HepG2 (cell line): ENCODE measurements around the gene PRSS36. TPM values are rescaled to one million over a fixed set of nuclear protein-coding genes. Genes with fewer than 3 reads are reported as not detected.

ENCODE experiments used
- EP300 ChIP-seq, 3 experiments: sonication (generic) in 1 of 3; formaldehyde crosslinking in 1 of 3; IDR thresholded peaks; 2 replicates each; pipeline versions ENCODE4 v1.5.1 to v1.6.1; 2011 to 2020; ENCODE audit warnings: low read depth in 2 of 3, low read length in 2 of 3, borderline replicate concordance in 1 of 3, improper control_type of control experiment in 1 of 3, mild to moderate bottlenecking in 1 of 3, missing genetic modification reagents in 1 of 3, moderate library complexity in 1 of 3
- PLRG1 ChIP-seq: fragments of 450-650 bp; conservative IDR thresholded peaks from 2 replicates; pipeline ENCODE4 v1.6.1; 2016
- SP140L ChIP-seq: sonication (generic); formaldehyde crosslinking; IDR thresholded peaks from 2 replicates; pipeline ENCODE4 v1.4.0; 2020; ENCODE audit warnings: missing genetic modification reagents, borderline replicate concordance
- TOPORS ChIP-seq: sonication (generic); formaldehyde crosslinking; IDR thresholded peaks from 2 replicates; pipeline ENCODE4 v1.8.0; 2023; ENCODE audit warnings: mild to moderate bottlenecking, missing genetic modification reagents
- TSC22D2 ChIP-seq: sonication (generic); formaldehyde crosslinking; IDR thresholded peaks from 2 replicates; pipeline ENCODE4 v1.5.1; 2020; ENCODE audit warnings: missing genetic modification reagents, mild to moderate bottlenecking, borderline replicate concordance
- polyA plus RNA-seq, 8 experiments: library from polyadenylated mRNA; depleted of rRNA in 3 of 8; stranded (reverse) in 7 of 8; unstranded in 1 of 8; fragments of >200 nt; fragmentation: Illumina TruSeq in 4 of 8; extraction: Trizol in 4 of 8; gene quantifications; 2 replicates each; pipeline versions ENCODE4 v1.2.1 to v1.2.3, GENCODE V29; 2011 to 2016; ENCODE audit warnings: low read depth in 4 of 8, missing spikeins in 1 of 8, mixed read lengths in 1 of 8; ENCODE audit not compliant: insufficient read depth in 1 of 8
- total RNA-seq, 5 experiments: library from RNA; depleted of rRNA; stranded (reverse); fragments of >200 nt; fragmentation: Illumina TruSeq; extraction: Trizol; gene quantifications; 2 replicates each; pipeline ENCODE4 v1.2.3, GENCODE V29; 2016; ENCODE audit warnings: low read depth in 1 of 5
- TF ChIP-seq, protein P1 (sequence below): sonication (generic); formaldehyde crosslinking; IDR thresholded peaks from 2 replicates; pipeline ENCODE4 v1.4.0; 2020; ENCODE audit warnings: missing genetic modification reagents, mild to moderate bottlenecking, borderline replicate concordance
- TF ChIP-seq, protein P2 (sequence below): sonication (generic); formaldehyde crosslinking; IDR thresholded peaks from 2 replicates; pipeline ENCODE4 v1.4.0; 2020; ENCODE audit warnings: missing genetic modification reagents
- TF ChIP-seq, protein P3 (sequence below): sonication (generic); formaldehyde crosslinking; IDR thresholded peaks from 2 replicates; pipeline ENCODE4 v1.4.0; 2020; ENCODE audit warnings: mild to moderate bottlenecking, missing genetic modification reagents
- TF ChIP-seq, protein P4 (sequence below): fragments of 450-650 bp; IDR thresholded peaks from 2 replicates; pipeline ENCODE4 v1.6.1; 2016
- TF ChIP-seq, protein P5 (sequence below): sonication (generic); formaldehyde crosslinking; IDR thresholded peaks from 2 replicates; pipeline ENCODE4 v1.4.0; 2020; ENCODE audit warnings: missing genetic modification reagents, borderline replicate concordance
- TF ChIP-seq, protein P6 (sequence below): sonication (generic); formaldehyde crosslinking; IDR thresholded peaks from 2 replicates; pipeline ENCODE4 v1.5.1; 2020; ENCODE audit warnings: mild to moderate bottlenecking, missing genetic modification reagents, moderate library complexity

The PRSS36 gene
- total and polyA plus RNA-seq, 2 of the 13 experiments (the other 11 are each of a cell fraction or from before 2014, with no cell fraction given) = 1.5 to 2.1 TPM

DNA sequence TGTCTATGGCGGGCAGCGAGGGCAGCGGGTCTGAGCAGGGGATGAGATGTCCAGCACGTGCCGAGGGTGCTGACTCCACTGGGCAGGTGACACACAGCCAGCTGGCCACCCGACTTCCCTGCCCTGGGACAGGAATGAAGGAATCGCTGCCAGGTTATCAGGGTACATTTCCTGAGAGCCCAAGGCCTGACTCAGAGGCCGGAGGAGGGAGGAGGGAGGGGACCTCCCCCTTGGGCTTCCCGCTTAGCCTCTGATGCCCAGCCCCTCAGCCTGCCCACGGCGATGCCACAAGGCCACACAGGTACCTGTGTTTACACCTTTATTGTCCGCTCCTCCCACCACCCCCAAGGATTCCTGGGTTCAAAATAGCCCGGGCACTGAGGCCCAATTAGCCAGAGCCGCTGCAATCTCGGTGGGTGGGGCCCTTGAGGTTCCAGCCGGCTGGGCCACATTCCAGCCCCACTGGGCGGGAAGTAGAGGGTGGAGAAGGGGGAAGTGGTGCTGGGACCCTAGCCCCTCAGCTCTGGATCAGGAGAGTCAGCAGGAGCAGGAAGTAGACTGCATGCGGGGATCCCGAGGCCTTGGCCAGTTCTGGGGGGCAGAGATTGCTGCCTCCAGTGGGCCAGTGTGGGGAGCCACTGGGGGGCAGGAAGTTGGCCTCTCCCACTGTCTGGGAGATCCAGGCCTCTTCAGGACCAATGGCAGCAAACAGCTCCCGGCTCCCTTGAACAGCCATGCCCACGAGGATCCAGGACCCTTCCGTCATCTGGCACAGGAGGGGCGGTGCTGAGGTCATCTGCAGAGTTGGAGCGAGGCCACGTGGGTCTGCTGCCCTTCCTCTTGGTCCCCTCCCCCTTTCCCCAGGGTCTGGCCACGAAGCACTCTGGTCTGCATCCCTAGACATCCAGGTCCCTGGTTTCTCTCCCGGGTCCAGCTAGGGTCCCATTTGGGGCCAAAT lies 11.0 kb downstream of the PRSS36 start (continued):
- TF ChIP-seq, protein P1, sequence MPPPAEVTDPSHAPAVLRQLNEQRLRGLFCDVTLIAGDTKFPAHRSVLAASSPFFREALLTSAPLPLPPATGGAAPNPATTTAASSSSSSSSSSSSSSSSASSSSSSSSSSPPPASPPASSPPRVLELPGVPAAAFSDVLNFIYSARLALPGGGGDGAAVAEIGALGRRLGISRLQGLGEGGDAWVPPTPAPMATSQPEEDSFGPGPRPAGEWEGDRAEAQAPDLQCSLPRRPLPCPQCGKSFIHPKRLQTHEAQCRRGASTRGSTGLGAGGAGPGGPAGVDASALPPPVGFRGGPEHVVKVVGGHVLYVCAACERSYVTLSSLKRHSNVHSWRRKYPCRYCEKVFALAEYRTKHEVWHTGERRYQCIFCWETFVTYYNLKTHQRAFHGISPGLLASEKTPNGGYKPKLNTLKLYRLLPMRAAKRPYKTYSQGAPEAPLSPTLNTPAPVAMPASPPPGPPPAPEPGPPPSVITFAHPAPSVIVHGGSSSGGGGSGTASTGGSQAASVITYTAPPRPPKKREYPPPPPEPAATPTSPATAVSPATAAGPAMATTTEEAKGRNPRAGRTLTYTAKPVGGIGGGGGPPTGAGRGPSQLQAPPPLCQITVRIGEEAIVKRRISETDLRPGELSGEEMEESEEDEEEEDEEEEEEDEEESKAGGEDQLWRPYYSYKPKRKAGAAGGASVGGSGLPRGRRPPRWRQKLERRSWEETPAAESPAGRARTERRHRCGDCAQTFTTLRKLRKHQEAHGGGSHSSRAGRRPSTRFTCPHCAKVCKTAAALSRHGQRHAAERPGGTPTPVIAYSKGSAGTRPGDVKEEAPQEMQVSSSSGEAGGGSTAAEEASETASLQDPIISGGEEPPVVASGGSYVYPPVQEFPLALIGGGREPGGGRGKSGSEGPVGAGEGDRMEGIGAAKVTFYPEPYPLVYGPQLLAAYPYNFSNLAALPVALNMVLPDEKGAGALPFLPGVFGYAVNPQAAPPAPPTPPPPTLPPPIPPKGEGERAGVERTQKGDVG = peak; percentile 74; the same call in 1 of the 2 replicates
- TF ChIP-seq, protein P2, sequence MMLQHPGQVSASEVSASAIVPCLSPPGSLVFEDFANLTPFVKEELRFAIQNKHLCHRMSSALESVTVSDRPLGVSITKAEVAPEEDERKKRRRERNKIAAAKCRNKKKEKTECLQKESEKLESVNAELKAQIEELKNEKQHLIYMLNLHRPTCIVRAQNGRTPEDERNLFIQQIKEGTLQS (CRISPR knock-in tag) = 0 out of 2 replicates have a peak, but pooled peaks have one; percentile 20
- no peak for TF ChIP-seq EP300 (IDR thresholded peaks at IDR 0.05; ENCODE audit: low read depth in 2 of 2, low read length in 2 of 2)
- no peak; the same call in 1 of the 2 replicates for TF ChIP-seq EP300 (CRISPR knock-in tag; IDR thresholded peaks at IDR 0.05; ENCODE audit: borderline replicate concordance)
- no peak for TF ChIP-seq PLRG1
- TF ChIP-seq, protein P3, sequence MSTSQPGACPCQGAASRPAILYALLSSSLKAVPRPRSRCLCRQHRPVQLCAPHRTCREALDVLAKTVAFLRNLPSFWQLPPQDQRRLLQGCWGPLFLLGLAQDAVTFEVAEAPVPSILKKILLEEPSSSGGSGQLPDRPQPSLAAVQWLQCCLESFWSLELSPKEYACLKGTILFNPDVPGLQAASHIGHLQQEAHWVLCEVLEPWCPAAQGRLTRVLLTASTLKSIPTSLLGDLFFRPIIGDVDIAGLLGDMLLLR (CRISPR knock-in tag) = no peak
- TF ChIP-seq, protein P4, sequence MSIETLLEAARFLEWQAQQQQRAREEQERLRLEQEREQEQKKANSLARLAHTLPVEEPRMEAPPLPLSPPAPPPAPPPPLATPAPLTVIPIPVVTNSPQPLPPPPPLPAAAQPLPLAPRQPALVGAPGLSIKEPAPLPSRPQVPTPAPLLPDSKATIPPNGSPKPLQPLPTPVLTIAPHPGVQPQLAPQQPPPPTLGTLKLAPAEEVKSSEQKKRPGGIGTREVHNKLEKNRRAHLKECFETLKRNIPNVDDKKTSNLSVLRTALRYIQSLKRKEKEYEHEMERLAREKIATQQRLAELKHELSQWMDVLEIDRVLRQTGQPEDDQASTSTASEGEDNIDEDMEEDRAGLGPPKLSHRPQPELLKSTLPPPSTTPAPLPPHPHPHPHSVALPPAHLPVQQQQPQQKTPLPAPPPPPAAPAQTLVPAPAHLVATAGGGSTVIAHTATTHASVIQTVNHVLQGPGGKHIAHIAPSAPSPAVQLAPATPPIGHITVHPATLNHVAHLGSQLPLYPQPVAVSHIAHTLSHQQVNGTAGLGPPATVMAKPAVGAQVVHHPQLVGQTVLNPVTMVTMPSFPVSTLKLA = peak; percentile 39; the same call in 1 of the 2 replicates
- no peak for TF ChIP-seq TSC22D2 (CRISPR knock-in tag)
- no peak for TF ChIP-seq SP140L (CRISPR knock-in tag)
- TF ChIP-seq, protein P5, sequence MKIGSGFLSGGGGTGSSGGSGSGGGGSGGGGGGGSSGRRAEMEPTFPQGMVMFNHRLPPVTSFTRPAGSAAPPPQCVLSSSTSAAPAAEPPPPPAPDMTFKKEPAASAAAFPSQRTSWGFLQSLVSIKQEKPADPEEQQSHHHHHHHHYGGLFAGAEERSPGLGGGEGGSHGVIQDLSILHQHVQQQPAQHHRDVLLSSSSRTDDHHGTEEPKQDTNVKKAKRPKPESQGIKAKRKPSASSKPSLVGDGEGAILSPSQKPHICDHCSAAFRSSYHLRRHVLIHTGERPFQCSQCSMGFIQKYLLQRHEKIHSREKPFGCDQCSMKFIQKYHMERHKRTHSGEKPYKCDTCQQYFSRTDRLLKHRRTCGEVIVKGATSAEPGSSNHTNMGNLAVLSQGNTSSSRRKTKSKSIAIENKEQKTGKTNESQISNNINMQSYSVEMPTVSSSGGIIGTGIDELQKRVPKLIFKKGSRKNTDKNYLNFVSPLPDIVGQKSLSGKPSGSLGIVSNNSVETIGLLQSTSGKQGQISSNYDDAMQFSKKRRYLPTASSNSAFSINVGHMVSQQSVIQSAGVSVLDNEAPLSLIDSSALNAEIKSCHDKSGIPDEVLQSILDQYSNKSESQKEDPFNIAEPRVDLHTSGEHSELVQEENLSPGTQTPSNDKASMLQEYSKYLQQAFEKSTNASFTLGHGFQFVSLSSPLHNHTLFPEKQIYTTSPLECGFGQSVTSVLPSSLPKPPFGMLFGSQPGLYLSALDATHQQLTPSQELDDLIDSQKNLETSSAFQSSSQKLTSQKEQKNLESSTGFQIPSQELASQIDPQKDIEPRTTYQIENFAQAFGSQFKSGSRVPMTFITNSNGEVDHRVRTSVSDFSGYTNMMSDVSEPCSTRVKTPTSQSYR (CRISPR knock-in tag) = peak; percentile 66
- TF ChIP-seq, protein P6, sequence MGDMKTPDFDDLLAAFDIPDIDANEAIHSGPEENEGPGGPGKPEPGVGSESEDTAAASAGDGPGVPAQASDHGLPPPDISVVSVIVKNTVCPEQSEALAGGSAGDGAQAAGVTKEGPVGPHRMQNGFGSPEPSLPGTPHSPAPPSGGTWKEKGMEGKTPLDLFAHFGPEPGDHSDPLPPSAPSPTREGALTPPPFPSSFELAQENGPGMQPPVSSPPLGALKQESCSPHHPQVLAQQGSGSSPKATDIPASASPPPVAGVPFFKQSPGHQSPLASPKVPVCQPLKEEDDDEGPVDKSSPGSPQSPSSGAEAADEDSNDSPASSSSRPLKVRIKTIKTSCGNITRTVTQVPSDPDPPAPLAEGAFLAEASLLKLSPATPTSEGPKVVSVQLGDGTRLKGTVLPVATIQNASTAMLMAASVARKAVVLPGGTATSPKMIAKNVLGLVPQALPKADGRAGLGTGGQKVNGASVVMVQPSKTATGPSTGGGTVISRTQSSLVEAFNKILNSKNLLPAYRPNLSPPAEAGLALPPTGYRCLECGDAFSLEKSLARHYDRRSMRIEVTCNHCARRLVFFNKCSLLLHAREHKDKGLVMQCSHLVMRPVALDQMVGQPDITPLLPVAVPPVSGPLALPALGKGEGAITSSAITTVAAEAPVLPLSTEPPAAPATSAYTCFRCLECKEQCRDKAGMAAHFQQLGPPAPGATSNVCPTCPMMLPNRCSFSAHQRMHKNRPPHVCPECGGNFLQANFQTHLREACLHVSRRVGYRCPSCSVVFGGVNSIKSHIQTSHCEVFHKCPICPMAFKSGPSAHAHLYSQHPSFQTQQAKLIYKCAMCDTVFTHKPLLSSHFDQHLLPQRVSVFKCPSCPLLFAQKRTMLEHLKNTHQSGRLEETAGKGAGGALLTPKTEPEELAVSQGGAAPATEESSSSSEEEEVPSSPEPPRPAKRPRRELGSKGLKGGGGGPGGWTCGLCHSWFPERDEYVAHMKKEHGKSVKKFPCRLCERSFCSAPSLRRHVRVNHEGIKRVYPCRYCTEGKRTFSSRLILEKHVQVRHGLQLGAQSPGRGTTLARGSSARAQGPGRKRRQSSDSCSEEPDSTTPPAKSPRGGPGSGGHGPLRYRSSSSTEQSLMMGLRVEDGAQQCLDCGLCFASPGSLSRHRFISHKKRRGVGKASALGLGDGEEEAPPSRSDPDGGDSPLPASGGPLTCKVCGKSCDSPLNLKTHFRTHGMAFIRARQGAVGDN (CRISPR knock-in tag) = peak; percentile 89
- no peak for TF ChIP-seq TOPORS (CRISPR knock-in tag)
